Activated T-cell treated with anti-CD3 and anti-CD28 coated beads, Interleukin-2, amount 50 U/mL, for 48 hours (primary cell): ENCODE results near the gene GRIN3B.
A peak's percentile ranks its signal among the peaks of the same experiment; 100 is the strongest.
"Not testable (repeated sequence)": the region's sequence is repeated elsewhere in the genome, so short reads cannot be mapped to it uniquely, and the experiment has no call there.

Experiments used
- DNase-seq, 2 experiments: peaks; one replicate each; pipeline ENCODE4 v3.0.0-alpha.2; 2020

GRIN3B gene, protein sequence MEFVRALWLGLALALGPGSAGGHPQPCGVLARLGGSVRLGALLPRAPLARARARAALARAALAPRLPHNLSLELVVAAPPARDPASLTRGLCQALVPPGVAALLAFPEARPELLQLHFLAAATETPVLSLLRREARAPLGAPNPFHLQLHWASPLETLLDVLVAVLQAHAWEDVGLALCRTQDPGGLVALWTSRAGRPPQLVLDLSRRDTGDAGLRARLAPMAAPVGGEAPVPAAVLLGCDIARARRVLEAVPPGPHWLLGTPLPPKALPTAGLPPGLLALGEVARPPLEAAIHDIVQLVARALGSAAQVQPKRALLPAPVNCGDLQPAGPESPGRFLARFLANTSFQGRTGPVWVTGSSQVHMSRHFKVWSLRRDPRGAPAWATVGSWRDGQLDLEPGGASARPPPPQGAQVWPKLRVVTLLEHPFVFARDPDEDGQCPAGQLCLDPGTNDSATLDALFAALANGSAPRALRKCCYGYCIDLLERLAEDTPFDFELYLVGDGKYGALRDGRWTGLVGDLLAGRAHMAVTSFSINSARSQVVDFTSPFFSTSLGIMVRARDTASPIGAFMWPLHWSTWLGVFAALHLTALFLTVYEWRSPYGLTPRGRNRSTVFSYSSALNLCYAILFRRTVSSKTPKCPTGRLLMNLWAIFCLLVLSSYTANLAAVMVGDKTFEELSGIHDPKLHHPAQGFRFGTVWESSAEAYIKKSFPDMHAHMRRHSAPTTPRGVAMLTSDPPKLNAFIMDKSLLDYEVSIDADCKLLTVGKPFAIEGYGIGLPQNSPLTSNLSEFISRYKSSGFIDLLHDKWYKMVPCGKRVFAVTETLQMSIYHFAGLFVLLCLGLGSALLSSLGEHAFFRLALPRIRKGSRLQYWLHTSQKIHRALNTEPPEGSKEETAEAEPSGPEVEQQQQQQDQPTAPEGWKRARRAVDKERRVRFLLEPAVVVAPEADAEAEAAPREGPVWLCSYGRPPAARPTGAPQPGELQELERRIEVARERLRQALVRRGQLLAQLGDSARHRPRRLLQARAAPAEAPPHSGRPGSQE

DNA sequence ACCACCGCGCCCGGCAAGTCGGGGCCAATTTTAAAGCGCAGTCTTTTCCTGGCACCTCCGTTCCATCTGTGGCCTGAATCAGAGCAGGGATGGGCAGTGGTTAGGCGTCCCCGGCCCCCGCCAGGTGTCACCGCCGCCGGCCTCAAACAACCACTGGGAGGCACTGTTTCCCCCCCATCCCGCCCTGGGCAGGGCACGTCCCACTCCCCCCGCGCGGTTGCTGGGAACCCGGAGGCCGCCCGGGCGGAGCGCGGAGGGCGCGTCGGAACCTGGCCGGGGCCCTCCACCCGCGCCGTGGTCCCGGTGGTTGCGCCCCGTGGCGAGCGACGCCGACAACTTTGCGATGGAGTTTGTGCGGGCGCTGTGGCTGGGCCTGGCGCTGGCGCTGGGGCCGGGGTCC, at the start of gene GRIN3B:
Gene GRIN3B (plus strand): TSS at position 325 of the 400 bp plus-strand sequence. CDS start 19 bp downstream, at position 344.
- peak; percentile 80 to 86 for DNase-seq

GRCh38 chr19:952049-952679, 48.1 kb upstream of the GRIN3B start:
- DNase-seq = no peak

DNA sequence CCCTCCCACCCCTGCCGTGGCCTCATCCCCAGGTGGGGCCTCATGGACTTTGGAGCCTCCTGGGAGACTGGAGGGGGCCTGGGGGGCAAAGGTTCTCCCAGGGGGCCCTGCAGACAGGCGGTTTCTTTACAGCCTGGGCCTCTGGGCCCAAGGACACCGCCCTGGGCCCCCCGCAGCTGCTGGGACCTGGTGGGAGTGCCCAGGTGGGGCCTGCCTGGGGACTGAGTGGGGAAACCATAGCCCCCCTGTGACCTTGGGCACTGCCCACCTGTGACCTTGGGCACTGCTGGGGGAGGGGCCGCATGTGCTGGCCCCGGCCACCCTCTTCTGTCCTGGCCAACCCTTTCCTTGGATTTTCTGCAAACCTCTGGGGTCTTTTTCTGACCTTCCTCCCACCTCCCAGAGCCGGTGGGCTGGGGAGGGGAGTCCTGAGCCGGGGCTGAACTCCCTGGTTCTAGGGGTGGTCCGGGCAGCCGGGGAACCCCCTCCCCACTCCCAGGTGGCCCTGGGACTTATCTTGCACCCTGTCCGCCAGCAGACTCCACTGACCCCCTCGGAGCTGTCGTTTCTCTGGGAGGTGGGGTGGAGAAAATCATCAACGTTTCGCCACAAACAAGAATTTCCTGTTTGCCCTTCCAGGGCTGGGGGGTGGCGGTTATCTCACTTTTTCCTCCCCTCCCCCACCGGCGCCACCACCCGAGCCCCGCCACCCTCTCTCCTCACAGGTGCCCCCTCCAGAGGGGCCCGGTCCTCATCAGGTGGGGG, 47.4 kb upstream of the GRIN3B start:
- no peak for DNase-seq

- DNase-seq = no peak
Observed at GRCh38 chr19:953445-954271, 46.6 kb upstream of the GRIN3B start.

DNA sequence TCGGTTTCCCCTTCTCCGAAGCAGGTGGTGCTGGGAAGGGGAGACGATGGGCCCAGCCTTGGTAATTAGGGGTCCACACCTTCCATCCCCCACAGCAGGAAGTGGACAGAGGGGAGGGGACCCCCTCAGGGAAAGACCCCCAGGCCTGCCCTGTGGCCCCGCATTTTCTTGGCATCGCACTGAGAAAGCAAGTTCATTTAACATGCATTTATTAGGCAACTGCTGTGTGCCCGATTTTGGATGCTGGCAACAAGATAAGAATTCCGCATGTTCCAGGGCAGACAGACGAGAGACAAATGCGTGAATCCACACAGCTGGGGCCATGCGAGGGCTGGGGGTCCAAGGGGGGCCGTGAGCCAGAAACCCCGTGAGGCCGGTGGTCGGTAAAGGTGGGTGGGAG, 45.9 kb upstream of the GRIN3B start:
- no peak for DNase-seq

DNA sequence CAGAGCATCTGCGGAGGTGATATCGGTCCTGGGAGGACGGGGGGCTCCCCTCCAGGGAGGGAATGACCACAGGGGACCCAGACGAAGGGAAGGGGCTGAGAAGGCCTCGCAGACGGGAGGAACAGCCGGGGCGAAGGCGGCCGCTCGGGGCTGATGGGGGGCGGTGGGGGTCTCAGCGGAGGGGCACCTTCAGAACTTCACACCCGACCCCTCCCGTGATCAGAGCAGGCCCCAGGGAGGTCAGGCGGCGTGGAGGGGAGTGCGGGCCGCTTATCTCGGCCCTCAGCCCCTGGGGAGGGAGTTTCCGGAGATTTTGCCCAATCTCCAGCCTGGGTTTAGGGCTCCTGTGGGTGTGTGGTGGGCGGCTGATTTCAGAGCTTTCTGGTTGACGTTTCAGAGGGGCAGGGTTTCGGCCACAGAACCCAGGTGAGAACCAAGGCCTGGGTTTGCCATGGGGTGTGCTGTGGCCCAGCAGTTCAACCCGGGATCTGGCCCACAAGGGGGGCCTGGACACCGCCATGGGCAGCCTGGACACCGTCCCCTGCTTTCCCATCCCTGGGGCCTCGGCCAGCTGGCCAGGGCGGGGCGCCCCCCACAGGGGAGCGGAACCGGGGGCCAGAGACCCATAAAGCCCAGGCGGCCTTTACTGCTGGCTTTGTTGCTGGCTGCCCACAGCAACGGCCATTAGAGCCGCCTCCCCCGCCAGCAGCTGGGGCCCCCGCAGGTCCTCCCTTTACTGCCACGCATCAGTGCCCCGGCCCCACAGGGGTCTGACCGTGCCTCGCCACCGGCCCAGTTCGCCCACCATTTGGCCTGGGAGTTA, 45.3 kb upstream of the GRIN3B start:
- DNase-seq = peak in 1 of 2 experiments; percentile 36

DNA sequence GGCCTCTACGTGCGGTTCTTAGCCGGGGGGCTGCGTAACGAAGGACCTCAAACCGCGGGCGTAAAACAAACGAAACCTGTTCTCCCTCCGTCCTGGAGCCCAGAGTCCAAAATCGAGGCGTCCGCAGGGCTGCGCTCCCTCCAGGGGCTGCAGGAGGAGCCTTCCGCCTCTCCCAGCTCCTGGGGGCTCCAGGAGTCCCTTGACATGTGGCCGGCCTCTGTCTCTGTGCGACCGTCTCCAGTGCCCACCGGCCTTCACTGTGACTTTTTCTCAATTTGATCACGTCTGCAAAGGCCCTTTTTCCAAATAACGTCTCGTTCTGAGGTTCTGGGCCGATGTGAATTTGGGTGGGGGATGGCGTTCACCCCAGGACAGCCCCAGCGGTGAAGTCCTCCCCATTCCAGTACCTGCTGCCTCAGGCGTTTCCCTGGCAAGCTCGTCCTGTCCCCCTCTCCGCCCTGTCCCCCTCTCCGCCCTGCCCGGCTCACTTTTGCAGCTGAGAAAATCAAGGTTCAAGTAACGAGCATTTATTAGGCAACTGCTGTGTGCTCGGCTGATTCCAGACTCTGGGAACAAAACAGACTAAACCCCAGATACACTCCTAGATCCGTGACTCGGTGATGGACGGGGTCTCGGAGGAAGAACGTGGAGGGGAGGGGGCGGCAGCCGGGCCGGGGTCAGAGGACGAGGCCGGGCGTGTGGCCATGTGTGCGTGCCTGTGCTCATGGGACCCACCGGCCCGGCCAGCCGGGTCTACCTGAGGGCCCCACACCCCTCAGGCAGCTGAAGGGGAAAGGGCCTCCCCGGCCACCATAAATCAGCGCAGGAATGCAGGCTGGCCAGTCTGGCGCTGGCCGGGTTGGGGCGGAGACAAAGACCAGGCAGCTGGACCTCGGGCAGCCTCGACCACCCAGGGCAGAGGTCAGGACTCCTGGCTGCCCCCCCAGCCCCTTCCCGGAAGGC, 44.1 kb upstream of the GRIN3B start:
- DNase-seq = no peak

GRCh38 chr19:956766-957440, 43.3 kb upstream of the GRIN3B start:
- no peak for DNase-seq

- not testable (repeated sequence) for DNase-seq
Observed at GRCh38 chr19:957578-957977, 42.6 kb upstream of the GRIN3B start.

DNA sequence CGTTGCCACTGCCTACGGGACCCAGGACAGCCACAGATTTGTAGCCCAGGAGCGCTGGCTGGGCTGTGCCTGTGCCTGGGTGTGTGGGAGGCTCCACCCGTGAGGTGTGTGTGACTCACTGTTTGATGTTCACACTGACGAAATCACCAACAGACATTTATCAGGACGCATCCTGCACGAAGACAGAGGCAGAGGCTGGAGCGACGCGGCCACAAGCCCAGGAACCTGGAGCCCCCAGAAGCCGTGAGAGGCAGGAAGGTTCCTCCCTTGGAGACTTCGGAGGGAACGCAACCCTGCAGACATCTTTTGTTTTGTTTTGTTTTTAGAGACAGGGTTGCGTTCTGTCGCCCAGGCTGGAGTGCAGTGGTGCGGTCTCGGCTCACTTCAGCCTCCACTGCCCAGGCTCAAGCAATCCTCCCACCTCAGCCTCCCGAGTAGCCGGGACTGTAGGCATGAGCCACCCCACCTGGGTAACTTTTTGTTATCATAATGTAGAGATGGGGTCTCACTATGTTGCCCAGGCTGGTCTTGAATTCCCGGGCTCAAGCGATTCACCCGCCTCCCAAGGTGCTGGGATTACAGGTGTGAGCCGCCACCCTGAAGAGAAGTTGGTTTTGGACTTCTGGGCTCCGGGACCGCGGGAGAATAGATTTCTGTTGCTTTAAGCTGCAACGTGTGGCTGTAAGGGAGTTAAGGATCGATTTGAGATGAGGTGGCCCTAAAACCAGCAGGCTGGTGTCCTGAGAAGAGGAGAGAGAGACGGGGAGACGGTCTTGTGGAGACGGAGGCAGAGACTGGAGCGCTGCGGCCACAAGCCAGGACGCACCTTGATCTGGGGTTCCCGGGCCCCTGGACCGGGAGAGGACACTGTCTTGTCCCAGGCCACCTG, 41.0 kb upstream of the GRIN3B start:
- peak; percentile 68 to 74 for DNase-seq

DNA sequence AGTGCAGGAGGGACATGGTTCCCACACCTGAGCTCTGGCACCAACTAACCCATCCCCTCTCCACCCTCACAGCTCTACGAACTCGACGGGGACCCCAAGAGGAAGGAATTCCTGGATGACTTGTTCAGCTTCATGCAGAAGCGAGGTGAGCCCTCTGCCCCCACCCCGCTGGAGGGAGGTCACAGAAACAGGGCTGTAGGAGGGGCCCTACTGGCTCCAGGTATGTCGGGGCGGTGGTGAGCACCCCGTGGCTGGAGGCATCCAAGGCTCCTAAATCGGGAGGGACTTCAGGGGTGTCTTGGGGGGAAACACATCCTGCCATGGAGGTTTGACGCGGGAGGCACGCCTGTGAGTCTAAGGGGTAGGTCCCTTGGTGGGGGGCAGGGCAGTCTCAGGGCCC, 40.2 kb upstream of the GRIN3B start:
- DNase-seq = no peak

DNA sequence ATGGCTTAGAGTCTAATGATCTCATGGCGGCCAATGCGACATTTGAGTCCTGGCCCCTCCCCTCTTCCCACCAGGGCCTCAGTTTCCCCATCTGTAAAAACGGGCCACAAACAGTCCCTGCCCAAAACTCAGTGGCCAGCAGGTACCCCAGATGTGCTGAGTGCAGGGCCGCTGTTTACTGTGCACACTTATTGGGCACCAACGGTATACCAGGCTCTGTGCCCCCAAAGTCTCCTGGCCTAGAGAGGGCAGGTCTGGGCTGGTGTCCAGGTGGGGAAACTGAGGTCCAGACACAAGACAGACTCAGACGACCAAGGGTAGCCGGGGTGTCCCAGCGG, 39.6 kb upstream of the GRIN3B start:
- no peak for DNase-seq

DNA sequence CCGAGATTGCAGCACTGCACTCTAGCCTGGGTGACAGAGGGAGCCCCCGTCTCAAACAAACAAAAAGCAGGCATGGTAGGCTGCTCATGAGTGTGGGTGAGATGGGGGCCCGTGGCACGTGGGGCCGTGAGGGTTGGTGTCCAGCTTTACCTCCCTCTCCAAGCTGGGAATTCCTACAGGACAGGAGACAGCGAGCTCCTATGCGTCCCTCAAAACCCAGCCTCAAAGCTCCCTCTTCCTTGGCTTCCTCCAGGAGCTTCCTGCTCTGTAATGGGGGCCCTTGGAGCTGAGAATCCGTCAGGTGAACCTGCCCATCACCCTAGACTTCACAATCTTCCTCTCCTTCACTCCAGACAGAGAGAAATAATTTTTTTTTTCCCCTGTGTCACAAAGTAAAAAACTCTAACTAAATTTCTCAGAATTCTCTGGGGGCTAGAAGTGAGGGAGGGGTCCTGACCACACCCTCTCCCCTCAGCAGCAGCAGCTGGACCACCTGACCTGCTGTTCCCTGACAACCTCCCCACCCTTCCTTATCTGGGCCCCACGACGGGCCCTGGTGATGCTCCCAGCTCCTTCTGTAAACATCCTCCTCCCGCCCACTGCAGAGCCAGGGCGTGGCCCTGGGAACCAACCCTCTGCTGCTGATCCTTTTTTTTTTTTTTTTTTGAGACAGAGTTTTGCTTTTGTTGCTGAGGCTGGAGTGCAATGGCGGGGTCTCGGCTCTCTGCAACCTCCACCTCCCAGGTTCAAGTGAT, 38.2 kb upstream of the GRIN3B start:
- DNase-seq = no peak

- no peak for DNase-seq
Observed at GRCh38 chr19:962683-963400, 37.4 kb upstream of the GRIN3B start.

DNA sequence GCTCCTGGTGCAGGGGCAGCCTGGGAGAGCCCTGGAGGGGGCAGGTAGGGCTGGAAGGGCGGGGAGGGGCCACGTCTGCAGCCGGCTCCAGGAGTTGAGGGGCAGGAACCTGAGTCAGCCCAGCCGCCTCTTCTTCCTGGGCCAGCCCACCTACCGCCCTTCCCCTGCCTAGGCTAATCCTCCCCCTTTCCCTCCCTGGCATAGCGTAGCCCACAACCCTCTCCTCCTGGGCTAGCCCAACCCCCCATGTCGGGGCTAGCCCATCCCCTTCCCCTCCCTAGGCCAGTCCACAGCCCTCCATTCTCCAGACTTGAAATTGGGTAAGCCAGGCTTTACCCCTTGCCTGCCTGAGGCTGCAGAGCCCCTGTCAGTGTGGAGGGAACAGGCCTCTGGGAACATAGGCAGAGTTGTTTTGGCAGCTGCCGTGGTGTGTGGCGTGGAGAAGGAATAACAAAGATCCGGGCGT, 36.7 kb upstream of the GRIN3B start:
- DNase-seq = no peak

GRCh38 chr19:964116-964520, 36.1 kb upstream of the GRIN3B start:
- no peak for DNase-seq
